Suprapubic skin (tissue), 4 donors: Measurements from ENCODE around the gene HECW1.

Experiments used
- POLR2A ChIP-seq, 2 donors: fragments of 450-650 bp; IDR thresholded peaks; one replicate each; pipeline ENCODE4 v1.6.1; 2017; ENCODE audit warnings: antibody characterized with exemption in 2 of 2, mild to moderate bottlenecking in 2 of 2, moderate library complexity in 2 of 2
- POLR2AphosphoS5 ChIP-seq, 3 donors: sonication (generic); formaldehyde crosslinking; IDR thresholded peaks; one replicate each; pipeline ENCODE4 v1.6.1; 2017; ENCODE audit warnings: antibody characterized with exemption in 3 of 3
- TF ChIP-seq, protein P1 (sequence below), 2 donors: fragments of 200-600 bp in 1 of 2; fragments of 450-650 bp in 1 of 2; sonication (generic) in 1 of 2; IDR thresholded peaks; one replicate each; pipeline ENCODE4 v1.5.1; 2016 to 2019; ENCODE audit warnings: antibody characterized with exemption in 2 of 2, mild to moderate bottlenecking in 1 of 2, moderate library complexity in 1 of 2

DNA sequence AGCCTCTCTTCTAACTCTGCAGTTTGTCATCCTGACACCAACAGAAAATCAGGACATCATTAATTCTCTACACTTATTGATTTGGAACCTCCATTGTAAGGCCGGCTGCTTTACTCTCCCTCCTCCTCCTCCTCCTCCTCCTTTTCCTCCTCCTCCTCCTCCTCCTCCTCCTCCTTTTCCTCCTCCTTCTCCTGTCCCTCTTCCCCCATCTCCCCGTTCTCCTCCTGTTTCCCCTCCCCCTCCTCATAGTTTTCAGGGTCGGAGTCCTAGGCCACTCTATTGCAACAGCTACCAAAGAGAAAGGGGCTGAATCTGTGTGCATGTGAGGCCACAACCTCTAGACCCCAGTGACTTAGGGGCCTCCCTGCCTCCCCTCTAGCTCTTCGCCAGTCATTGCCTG lies 136.1 kb downstream of the HECW1 start:
- TF ChIP-seq, protein P1, sequence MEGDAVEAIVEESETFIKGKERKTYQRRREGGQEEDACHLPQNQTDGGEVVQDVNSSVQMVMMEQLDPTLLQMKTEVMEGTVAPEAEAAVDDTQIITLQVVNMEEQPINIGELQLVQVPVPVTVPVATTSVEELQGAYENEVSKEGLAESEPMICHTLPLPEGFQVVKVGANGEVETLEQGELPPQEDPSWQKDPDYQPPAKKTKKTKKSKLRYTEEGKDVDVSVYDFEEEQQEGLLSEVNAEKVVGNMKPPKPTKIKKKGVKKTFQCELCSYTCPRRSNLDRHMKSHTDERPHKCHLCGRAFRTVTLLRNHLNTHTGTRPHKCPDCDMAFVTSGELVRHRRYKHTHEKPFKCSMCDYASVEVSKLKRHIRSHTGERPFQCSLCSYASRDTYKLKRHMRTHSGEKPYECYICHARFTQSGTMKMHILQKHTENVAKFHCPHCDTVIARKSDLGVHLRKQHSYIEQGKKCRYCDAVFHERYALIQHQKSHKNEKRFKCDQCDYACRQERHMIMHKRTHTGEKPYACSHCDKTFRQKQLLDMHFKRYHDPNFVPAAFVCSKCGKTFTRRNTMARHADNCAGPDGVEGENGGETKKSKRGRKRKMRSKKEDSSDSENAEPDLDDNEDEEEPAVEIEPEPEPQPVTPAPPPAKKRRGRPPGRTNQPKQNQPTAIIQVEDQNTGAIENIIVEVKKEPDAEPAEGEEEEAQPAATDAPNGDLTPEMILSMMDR (IDR thresholded peaks at IDR 0.05) = no peak
- TF ChIP-seq POLR2A (IDR thresholded peaks at IDR 0.05) (no peak), POLR2AphosphoS5 (IDR thresholded peaks at IDR 0.05) (no peak)
